ENCODE results near the gene EPB41L5. TPM values are rescaled to one million over a fixed set of nuclear protein-coding genes. Genes with fewer than 3 reads are reported as not detected.
A peak's percentile ranks its signal among the peaks of the same experiment; 100 is the strongest.
"Not testable (repeated sequence)": the region's sequence is repeated elsewhere in the genome, so short reads cannot be mapped to it uniquely, and the experiment has no call there.

The EPB41L5 gene
- total RNA-seq, result 41.1 and 42.7 TPM in 2 replicates
- long read RNA-seq, full-length matches to known transcripts, result 13 of 30 reads
- long read RNA-seq, partial matches to known transcripts, result 2 of 30 reads
- long read RNA-seq, other reads (novel, unspliced or antisense), result 15 of 30 reads

- no peak for TF ChIP-seq CTCF (conservative IDR thresholded peaks at IDR 0.05)
- H3K27ac Mint-ChIP-seq (ENCODE audit: unreplicated experiment), result peak within 1 kb of the TSS; percentile 43
- peaks cover 25% of the 10 kb centered on the region for H3K4me1 Mint-ChIP-seq
- H3K36me3 Mint-ChIP-seq (ENCODE audit: low read depth), result peaks cover 10% of the 10 kb centered on the region
- H3K27me3 Mint-ChIP-seq (ENCODE audit: low read depth), result no peaks in the 10 kb centered on the region
- peak within 1 kb of the TSS; percentile 91 for H3K4me3 Mint-ChIP-seq
- no peaks in the 10 kb centered on the region for H3K9me3 Mint-ChIP-seq
- peak; percentile 84 for DNase-seq (ENCODE audit: low read depth, low spot score)
Observed at GRCh38 chr2:120012771-120013596, at the start of gene EPB41L5. Gene EPB41L5 (plus strand): TSS chr2:120013077. CDS start chr2:120019085, 6,008 bp downstream.

- H3K27me3 Mint-ChIP-seq (ENCODE audit: low read depth), result no peaks in the 10 kb centered on the region
- peaks cover 3% of the 10 kb centered on the region for H3K9me3 Mint-ChIP-seq
- no peak for DNase-seq (ENCODE audit: low read depth, low spot score)
- H3K27ac Mint-ChIP-seq (ENCODE audit: unreplicated experiment), result no peak overlapping the region
- TF ChIP-seq CTCF (conservative IDR thresholded peaks at IDR 0.05), result no peak
- H3K4me1 Mint-ChIP-seq, result no peaks in the 10 kb centered on the region
- H3K36me3 Mint-ChIP-seq (ENCODE audit: low read depth), result peaks cover 2% of the 10 kb centered on the region
- H3K4me3 Mint-ChIP-seq, result no peak overlapping the region
Observed at GRCh38 chr2:119981896-119982295, 31.0 kb upstream of the EPB41L5 start.

- no peak overlapping the region for H3K4me3 Mint-ChIP-seq
- no peak overlapping the region for H3K27ac Mint-ChIP-seq (ENCODE audit: unreplicated experiment)
- DNase-seq (ENCODE audit: low read depth, low spot score), result no peak
- H3K27me3 Mint-ChIP-seq (ENCODE audit: low read depth), result no peaks in the 10 kb centered on the region
- TF ChIP-seq CTCF (conservative IDR thresholded peaks at IDR 0.05), result no peak
- peaks cover 3% of the 10 kb centered on the region for H3K9me3 Mint-ChIP-seq
- no peaks in the 10 kb centered on the region for H3K4me1 Mint-ChIP-seq
- peaks cover 2% of the 10 kb centered on the region for H3K36me3 Mint-ChIP-seq (ENCODE audit: low read depth)
Observed at GRCh38 chr2:119982506-119982905, 30.4 kb upstream of the EPB41L5 start.

GRCh38 chr2:119983108-119983507 is 29.8 kb upstream of the EPB41L5 start:
- H3K36me3 Mint-ChIP-seq (ENCODE audit: low read depth), result peaks cover 2% of the 10 kb centered on the region
- no peak for TF ChIP-seq CTCF (conservative IDR thresholded peaks at IDR 0.05)
- H3K4me1 Mint-ChIP-seq, result no peaks in the 10 kb centered on the region
- H3K27me3 Mint-ChIP-seq (ENCODE audit: low read depth), result no peaks in the 10 kb centered on the region
- H3K27ac Mint-ChIP-seq (ENCODE audit: unreplicated experiment), result no peak overlapping the region
- H3K4me3 Mint-ChIP-seq, result no peak overlapping the region
- H3K9me3 Mint-ChIP-seq, result peaks cover 6% of the 10 kb centered on the region
- DNase-seq (ENCODE audit: low read depth, low spot score), result no peak

- Mint-ChIP-seq H3K4me3 (no peak overlapping the region), H3K4me1 (no peaks in the 10 kb centered on the region), H3K36me3 (ENCODE audit: low read depth) (no peaks in the 10 kb centered on the region), H3K27me3 (ENCODE audit: low read depth) (no peaks in the 10 kb centered on the region), H3K27ac (ENCODE audit: unreplicated experiment) (no peak overlapping the region), H3K9me3 (no peaks in the 10 kb centered on the region)
- DNase-seq (ENCODE audit: low read depth, low spot score), result no peak
- TF ChIP-seq CTCF (conservative IDR thresholded peaks at IDR 0.05), result no peak
Observed at GRCh38 chr2:119996148-119996547, 16.7 kb upstream of the EPB41L5 start.

GRCh38 chr2:119996896-119997891 is 15.7 kb upstream of the EPB41L5 start:
- H3K4me3 Mint-ChIP-seq; DNase-seq (ENCODE audit: low read depth, low spot score); H3K27me3 Mint-ChIP-seq (ENCODE audit: low read depth); H3K36me3 Mint-ChIP-seq (ENCODE audit: low read depth); H3K4me1 Mint-ChIP-seq; H3K9me3 Mint-ChIP-seq; H3K27ac Mint-ChIP-seq (ENCODE audit: unreplicated experiment): not testable (repeated sequence)
